ENCODE measurements around the gene WIPF3.

WIPF3 gene

DNA sequence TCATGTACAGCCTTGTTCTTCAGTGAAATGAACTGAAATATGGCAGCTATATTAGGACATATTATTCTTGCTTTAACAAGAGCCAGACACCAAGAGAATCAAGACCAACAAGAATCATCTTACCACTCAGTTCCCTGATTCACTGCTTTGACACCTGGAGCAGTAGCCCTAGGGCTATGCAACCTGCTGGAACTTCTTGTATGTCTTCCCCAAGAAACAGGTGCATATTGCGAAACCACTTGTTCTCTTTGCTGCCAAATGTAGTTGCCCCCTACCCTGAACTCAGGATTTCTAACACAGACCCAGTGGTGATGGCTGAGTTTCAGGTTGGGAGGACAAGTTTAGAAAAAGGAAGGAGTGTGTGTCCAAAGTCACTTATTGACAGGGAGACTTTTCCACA is 46.1 kb downstream of the WIPF3 start:
- in situ Hi-C loops (cut with HindIII; ENCODE audit: low pct_ligation_motif_present, low sequenced_read_pairs): no loop called here
- Histone ChIP-seq H3K4me3 (ENCODE audit: low read depth, low read length) (no peak overlapping the region), H3K27me3 (replicated peaks) (no peaks in the 10 kb centered on the region), H3K36me3 (replicated peaks) (no peaks in the 10 kb centered on the region), H3K27ac (no peak overlapping the region)
- no peak for TF ChIP-seq CTCF (IDR thresholded peaks at IDR 0.05; ENCODE audit: low read depth, low read length, missing control alignments)
- DNase-seq: no peak

DNA sequence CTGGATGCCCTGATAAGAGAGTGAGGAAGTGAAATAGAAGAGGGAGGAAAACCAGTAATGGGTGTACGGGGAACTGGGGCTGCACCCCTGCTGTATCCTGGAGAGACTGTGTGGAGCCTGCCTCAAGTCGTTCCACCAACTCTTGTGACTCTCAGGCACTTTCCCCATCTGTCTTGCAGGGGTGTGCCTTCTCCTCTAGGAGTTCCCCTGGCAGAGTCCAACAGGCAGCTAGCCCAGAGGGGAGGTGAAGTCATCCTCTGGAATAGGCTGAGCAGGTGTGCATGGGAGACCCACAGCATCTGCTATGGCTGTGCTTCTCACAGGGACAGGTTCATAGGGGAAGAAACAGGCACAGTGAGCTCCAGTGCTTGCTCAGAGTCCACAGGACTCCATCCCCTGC is 46.8 kb downstream of the WIPF3 start:
- Histone ChIP-seq H3K27ac (no peak overlapping the region), H3K27me3 (replicated peaks) (no peaks in the 10 kb centered on the region), H3K36me3 (replicated peaks) (no peaks in the 10 kb centered on the region), H3K4me3 (ENCODE audit: low read depth, low read length) (no peak overlapping the region)
- DNase-seq: no peak
- in situ Hi-C loops (cut with HindIII; ENCODE audit: low pct_ligation_motif_present, low sequenced_read_pairs): no loop called here
- TF ChIP-seq CTCF (IDR thresholded peaks at IDR 0.05; ENCODE audit: low read depth, low read length, missing control alignments): no peak

- H3K27ac ChIP-seq: no peak overlapping the region
- no peaks in the 10 kb centered on the region for H3K27me3 ChIP-seq (replicated peaks)
- no peak for TF ChIP-seq CTCF (IDR thresholded peaks at IDR 0.05; ENCODE audit: low read depth, low read length, missing control alignments)
- in situ Hi-C loops (cut with HindIII; ENCODE audit: low pct_ligation_motif_present, low sequenced_read_pairs): no loop called here
- DNase-seq: no peak
- H3K4me3 ChIP-seq (ENCODE audit: low read depth, low read length): no peak overlapping the region
- no peaks in the 10 kb centered on the region for H3K36me3 ChIP-seq (replicated peaks)
Observed at GRCh38 chr7:29853789-29854188, 47.5 kb downstream of the WIPF3 start.

GRCh38 chr7:29854257-29854938 is 48.1 kb downstream of the WIPF3 start:
- DNase-seq: no peak
- in situ Hi-C loops (cut with HindIII; ENCODE audit: low pct_ligation_motif_present, low sequenced_read_pairs): no loop called here
- H3K27ac ChIP-seq: no peak overlapping the region
- no peaks in the 10 kb centered on the region for H3K36me3 ChIP-seq (replicated peaks)
- H3K27me3 ChIP-seq (replicated peaks): no peaks in the 10 kb centered on the region
- no peak overlapping the region for H3K4me3 ChIP-seq (ENCODE audit: low read depth, low read length)
- peak; percentile 29 for TF ChIP-seq CTCF (IDR thresholded peaks at IDR 0.05; ENCODE audit: low read depth, low read length, missing control alignments)

DNA sequence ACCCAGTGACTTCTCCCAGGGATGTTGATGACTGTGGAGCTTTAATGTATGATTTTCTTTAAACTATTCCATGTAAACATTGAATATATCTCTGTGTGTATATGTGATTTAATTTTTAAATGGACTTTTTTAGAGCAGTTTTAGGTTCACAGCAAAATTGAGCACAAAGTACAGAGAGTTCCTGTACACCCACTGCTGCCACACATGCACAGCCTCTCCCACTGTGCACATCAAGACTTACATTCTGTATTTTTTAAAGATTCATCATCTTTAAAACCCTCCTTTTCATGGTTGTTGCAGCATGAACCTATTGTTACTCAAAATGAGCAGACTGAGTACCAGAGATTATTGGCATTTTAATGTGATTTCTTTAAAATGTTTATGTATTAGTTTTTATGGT is 51.3 kb downstream of the WIPF3 start:
- in situ Hi-C loops (cut with HindIII; ENCODE audit: low pct_ligation_motif_present, low sequenced_read_pairs): no loop called here
- Histone ChIP-seq H3K27me3 (replicated peaks) (no peaks in the 10 kb centered on the region), H3K4me3 (ENCODE audit: low read depth, low read length) (no peak overlapping the region), H3K36me3 (replicated peaks) (no peaks in the 10 kb centered on the region), H3K27ac (no peak overlapping the region)
- no peak for TF ChIP-seq CTCF (IDR thresholded peaks at IDR 0.05; ENCODE audit: low read depth, low read length, missing control alignments)
- no peak for DNase-seq
